K562 (cell line): ENCODE measurements around the gene ATCAY. TPM values are rescaled to one million over a fixed set of nuclear protein-coding genes. Genes with fewer than 3 reads are reported as not detected.

Experiments used
- ARHGAP35 ChIP-seq: fragments of 450-650 bp; IDR thresholded peaks from 2 replicates; pipeline ENCODE4 v1.6.1; 2018; ENCODE audit not compliant: partially characterized antibody
- ATF1 ChIP-seq, 2 experiments: fragments of 450-650 bp in 1 of 2; IDR thresholded peaks; 2 replicates each; pipeline ENCODE4 v1.6.1; 2016; ENCODE audit warnings: missing compliant biosample characterization in 1 of 2, missing genetic modification characterization in 1 of 2
- CBX8 ChIP-seq: fragments of 200-600 bp; sonication (generic); IDR thresholded peaks from 2 replicates; pipeline ENCODE4 v1.6.1; 2012; ENCODE audit warnings: borderline replicate concordance, mixed run types, low read depth, mild to moderate bottlenecking, moderate library complexity, mixed read lengths, low read length, control low read depth, inconsistent platforms; ENCODE audit not compliant: poor library complexity, severe bottlenecking; ENCODE audit errors: extremely low read depth
- CREM ChIP-seq: IDR thresholded peaks from 2 replicates; pipeline ENCODE4 v1.6.1; 2014; ENCODE audit warnings: antibody characterized with exemption, low read depth
- FIP1L1 ChIP-seq: fragments of 200-400 bp; formaldehyde crosslinking; IDR thresholded peaks from 2 replicates; pipeline ENCODE4 v1.6.1; 2018; ENCODE audit warnings: mild to moderate bottlenecking, low read depth, low read length; ENCODE audit not compliant: poor library complexity, severe bottlenecking
- GABPA ChIP-seq: fragments of 200-800 bp; sonication (Bioruptor generic); conservative IDR thresholded peaks from 2 replicates; pipeline ENCODE4 v1.6.1; 2016; ENCODE audit warnings: low read depth, missing genetic modification characterization, missing compliant biosample characterization
- L3MBTL2 ChIP-seq: fragments of 450-650 bp; IDR thresholded peaks from 2 replicates; pipeline ENCODE4 v1.6.1; 2016; ENCODE audit warnings: mild to moderate bottlenecking, moderate library complexity
- MTA1 ChIP-seq: fragments of 450-650 bp; IDR thresholded peaks from 2 replicates; pipeline ENCODE4 v1.6.1; 2017; ENCODE audit warnings: borderline replicate concordance
- NFE2 ChIP-seq: IDR thresholded peaks from 2 replicates; pipeline ENCODE4 v1.6.1; 2014; ENCODE audit warnings: antibody characterized with exemption, low read depth
- RBM17 ChIP-seq: fragments of 200-400 bp; formaldehyde crosslinking; IDR thresholded peaks from 2 replicates; pipeline ENCODE4 v1.6.1; 2017; ENCODE audit warnings: low read depth, mild to moderate bottlenecking, low read length, borderline replicate concordance
- RBM34 ChIP-seq: fragments of 200-400 bp; formaldehyde crosslinking; IDR thresholded peaks from 2 replicates; pipeline ENCODE4 v1.6.1; 2018; ENCODE audit warnings: low read length, borderline replicate concordance; ENCODE audit not compliant: insufficient read depth
- SIN3B ChIP-seq: fragments of 450-650 bp; IDR thresholded peaks from 2 replicates; pipeline ENCODE4 v1.6.1; 2017; ENCODE audit warnings: low read depth, mild to moderate bottlenecking, moderate library complexity
- SMARCA5 ChIP-seq: fragments of 450-650 bp; IDR thresholded peaks from 2 replicates; pipeline ENCODE4 v1.6.1; 2016
- SMARCE1 ChIP-seq: fragments of 450-650 bp; IDR thresholded peaks from 2 replicates; pipeline ENCODE4 v1.7.1; 2016; ENCODE audit warnings: mild to moderate bottlenecking
- TAF9B ChIP-seq: fragments of 450-650 bp; IDR thresholded peaks from 2 replicates; pipeline ENCODE4 v1.6.1; 2018; ENCODE audit warnings: mild to moderate bottlenecking; ENCODE audit not compliant: partially characterized antibody
- ZBTB8A ChIP-seq: fragments of 450-650 bp; IDR thresholded peaks from 2 replicates; pipeline ENCODE4 v1.6.1; 2018; ENCODE audit warnings: mild to moderate bottlenecking, moderate library complexity; ENCODE audit not compliant: partially characterized antibody
- ZNF436 ChIP-seq: fragments of 250-450, 450-650 bp; sonication (Bioruptor Pico); formaldehyde crosslinking; IDR thresholded peaks from 2 replicates; pipeline ENCODE4 v1.7.0; 2020; ENCODE audit warnings: mild to moderate bottlenecking
- ZNF507 ChIP-seq: conservative IDR thresholded peaks from 2 replicates; pipeline ENCODE4 v1.6.1; 2017; ENCODE audit warnings: missing genetic modification characterization, missing compliant biosample characterization
- ZNF589 ChIP-seq: fragments of 200-800 bp; sonication (Bioruptor generic); IDR thresholded peaks from 2 replicates; pipeline ENCODE4 v1.6.1; 2016; ENCODE audit warnings: low read depth, missing genetic modification characterization, missing compliant biosample characterization
- ZNF639 ChIP-seq, 2 experiments: fragments of 200-800 bp in 1 of 2; sonication (Bioruptor generic) in 1 of 2; sonication (generic) in 1 of 2; formaldehyde crosslinking in 1 of 2; IDR thresholded peaks in 1 of 2; conservative IDR thresholded peaks in 1 of 2; 2 replicates each; pipeline versions ENCODE4 v1.5.0 to v1.6.1; 2016 to 2020; ENCODE audit warnings: missing compliant biosample characterization in 1 of 2, missing genetic modification characterization in 1 of 2, missing genetic modification reagents in 1 of 2
- ZNF77 ChIP-seq: fragments of 250-450 bp; sonication (Bioruptor Pico); IDR thresholded peaks from 2 replicates; pipeline ENCODE4 v1.5.0; 2020
- polyA plus RNA-seq, 8 experiments: library from polyadenylated mRNA; depleted of rRNA in 4 of 8; stranded (reverse) in 5 of 8; unstranded in 3 of 8; fragments of >200 nt; fragmentation: Nextera tagmentation in 2 of 8; fragmentation: Illumina TruSeq in 1 of 8; extraction: Ambion mirVana in 2 of 8; extraction: Trizol in 1 of 8; gene quantifications; 2 replicates each; pipeline versions ENCODE4 v1.2.1 to v1.2.3, GENCODE V29; 2011 to 2014; ENCODE audit warnings: inconsistent platforms in 1 of 8, missing spikeins in 1 of 8
- total RNA-seq, 7 experiments: library from RNA; depleted of rRNA in 6 of 7; stranded (reverse); fragments of >200 nt in 6 of 7; fragmentation: Illumina TruSeq in 2 of 7; extraction: Trizol in 2 of 7; gene quantifications; 2 replicates each; pipeline versions ENCODE4 v1.2.1 to v1.2.3, GENCODE V29; 2011 to 2021; ENCODE audit warnings: low replicate concordance in 1 of 7
- TF ChIP-seq, protein P1 (sequence below): fragments of 450-650 bp; IDR thresholded peaks from 2 replicates; pipeline ENCODE4 v1.6.1; 2016; ENCODE audit warnings: missing biosample characterization, missing genetic modification characterization
- TF ChIP-seq, protein P2 (sequence below): fragments of 450-650 bp; formaldehyde crosslinking; IDR thresholded peaks from 2 replicates; pipeline ENCODE4 v1.4.0; 2022; ENCODE audit warnings: missing genetic modification characterization
- TF ChIP-seq, protein P3 (sequence below): sonication (generic); formaldehyde crosslinking; IDR thresholded peaks from 2 replicates; pipeline ENCODE4 v1.8.1; 2022; ENCODE audit warnings: missing genetic modification reagents

ATCAY gene
- total and polyA plus RNA-seq, 9 of the 15 experiments (the other 6 are each of a cell fraction or from before 2014, with no cell fraction given) = not detected

DNA sequence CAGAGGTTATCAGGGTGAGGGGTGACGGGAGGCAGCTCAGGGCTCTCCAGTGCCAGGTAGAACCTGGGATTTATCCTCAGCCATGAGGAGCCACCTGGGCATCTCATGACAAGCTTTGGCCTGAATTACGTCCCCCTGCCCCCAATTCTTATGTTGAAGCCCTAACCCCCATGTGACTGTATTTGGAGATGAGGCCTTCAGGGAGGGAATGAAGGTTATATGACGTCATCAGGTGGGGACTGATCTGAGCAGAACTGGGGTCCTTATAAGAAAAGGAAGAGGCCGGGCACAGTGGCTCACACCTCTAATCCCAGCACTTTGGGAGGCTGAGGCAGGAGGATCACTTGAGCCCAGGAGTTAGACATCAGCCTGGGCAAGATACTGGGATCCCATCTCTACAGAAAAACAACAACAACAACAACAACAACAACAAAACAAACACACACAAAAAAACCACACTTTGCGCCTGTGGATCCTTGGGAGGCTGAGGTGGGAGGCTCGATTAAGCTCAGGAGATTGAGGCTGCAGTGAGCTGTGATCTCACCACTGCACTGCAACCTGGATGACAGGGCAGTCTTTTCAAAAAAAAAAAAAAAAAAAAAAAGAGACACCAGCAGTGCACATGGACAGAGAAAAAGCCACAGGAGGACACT, 30.0 kb upstream of the ATCAY start (continued):
- TF ChIP-seq, protein P1, sequence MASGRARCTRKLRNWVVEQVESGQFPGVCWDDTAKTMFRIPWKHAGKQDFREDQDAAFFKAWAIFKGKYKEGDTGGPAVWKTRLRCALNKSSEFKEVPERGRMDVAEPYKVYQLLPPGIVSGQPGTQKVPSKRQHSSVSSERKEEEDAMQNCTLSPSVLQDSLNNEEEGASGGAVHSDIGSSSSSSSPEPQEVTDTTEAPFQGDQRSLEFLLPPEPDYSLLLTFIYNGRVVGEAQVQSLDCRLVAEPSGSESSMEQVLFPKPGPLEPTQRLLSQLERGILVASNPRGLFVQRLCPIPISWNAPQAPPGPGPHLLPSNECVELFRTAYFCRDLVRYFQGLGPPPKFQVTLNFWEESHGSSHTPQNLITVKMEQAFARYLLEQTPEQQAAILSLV (tag) = no peak
- TF ChIP-seq SMARCE1 = no peak
- TF ChIP-seq NFE2 = peak; percentile 37; the same call in 1 of the 2 replicates
- no peak for TF ChIP-seq ZBTB8A
- TF ChIP-seq MTA1 = no peak
- TF ChIP-seq FIP1L1 = no peak
- no peak for TF ChIP-seq ZNF436 (CRISPR knock-in tag)
- TF ChIP-seq RBM34 = no peak
- no peak for TF ChIP-seq ZNF639 (CRISPR knock-in tag; conservative IDR thresholded peaks at IDR 0.05 in 1 of 2, IDR thresholded peaks at IDR 0.05 in 1 of 2)
- no peak for TF ChIP-seq ZNF589
- peak; percentile 64; the same call in 1 of the 2 replicates for TF ChIP-seq CREM
- TF ChIP-seq, protein P2, sequence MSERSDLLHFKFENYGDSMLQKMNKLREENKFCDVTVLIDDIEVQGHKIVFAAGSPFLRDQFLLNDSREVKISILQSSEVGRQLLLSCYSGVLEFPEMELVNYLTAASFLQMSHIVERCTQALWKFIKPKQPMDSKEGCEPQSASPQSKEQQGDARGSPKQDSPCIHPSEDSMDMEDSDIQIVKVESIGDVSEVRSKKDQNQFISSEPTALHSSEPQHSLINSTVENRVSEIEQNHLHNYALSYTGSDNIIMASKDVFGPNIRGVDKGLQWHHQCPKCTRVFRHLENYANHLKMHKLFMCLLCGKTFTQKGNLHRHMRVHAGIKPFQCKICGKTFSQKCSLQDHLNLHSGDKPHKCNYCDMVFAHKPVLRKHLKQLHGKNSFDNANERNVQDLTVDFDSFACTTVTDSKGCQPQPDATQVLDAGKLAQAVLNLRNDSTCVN = no peak
- TF ChIP-seq ZNF77 = no peak
- no peak for TF ChIP-seq CBX8
- no peak for TF ChIP-seq ZNF507 (tag)
- TF ChIP-seq TAF9B = no peak
- no peak for TF ChIP-seq ARHGAP35
- TF ChIP-seq SIN3B = no peak
- no peak for TF ChIP-seq GABPA (tag)
- no peak for TF ChIP-seq L3MBTL2
- no peak; the same call in none of the 2 replicates for TF ChIP-seq SMARCA5
- TF ChIP-seq RBM17 = no peak
- TF ChIP-seq ATF1 (CRISPR knock-in tag; IDR thresholded peaks at IDR 0.05) = no peak
- TF ChIP-seq ATF1 (tag; IDR thresholded peaks at IDR 0.05) = peak; percentile 51; the same call in 1 of the 2 replicates
- TF ChIP-seq, protein P3, sequence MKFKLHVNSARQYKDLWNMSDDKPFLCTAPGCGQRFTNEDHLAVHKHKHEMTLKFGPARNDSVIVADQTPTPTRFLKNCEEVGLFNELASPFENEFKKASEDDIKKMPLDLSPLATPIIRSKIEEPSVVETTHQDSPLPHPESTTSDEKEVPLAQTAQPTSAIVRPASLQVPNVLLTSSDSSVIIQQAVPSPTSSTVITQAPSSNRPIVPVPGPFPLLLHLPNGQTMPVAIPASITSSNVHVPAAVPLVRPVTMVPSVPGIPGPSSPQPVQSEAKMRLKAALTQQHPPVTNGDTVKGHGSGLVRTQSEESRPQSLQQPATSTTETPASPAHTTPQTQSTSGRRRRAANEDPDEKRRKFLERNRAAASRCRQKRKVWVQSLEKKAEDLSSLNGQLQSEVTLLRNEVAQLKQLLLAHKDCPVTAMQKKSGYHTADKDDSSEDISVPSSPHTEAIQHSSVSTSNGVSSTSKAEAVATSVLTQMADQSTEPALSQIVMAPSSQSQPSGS (CRISPR knock-in tag) = peak; percentile 77; the same call in 1 of the 2 replicates
